HCT116 (cell line): Measurements from ENCODE around the gene ABHD14A.

Experiments used
- CTCF ChIP-seq, 3 experiments: fragments of 200-600 bp in 1 of 3; sonication (generic) in 1 of 3; IDR thresholded peaks in 2 of 3; conservative IDR thresholded peaks in 1 of 3; 2 replicates each; pipeline ENCODE4 v1.5.1; 2012 to 2017; ENCODE audit warnings: low read depth in 2 of 3, low read length in 2 of 3, antibody characterized with exemption in 1 of 3, borderline replicate concordance in 1 of 3, control low read depth in 1 of 3, mild to moderate bottlenecking in 1 of 3, mixed read lengths in 1 of 3, mixed run types in 1 of 3, moderate library complexity in 1 of 3; ENCODE audit not compliant: insufficient read depth in 1 of 3
- EGR1 ChIP-seq: IDR thresholded peaks from 2 replicates; pipeline ENCODE4 v1.6.1; 2012; ENCODE audit warnings: low read depth
- EZH2 ChIP-seq: fragments of 200-600 bp; sonication (generic); IDR thresholded peaks from 2 replicates; pipeline ENCODE4 v1.6.1; 2017; ENCODE audit warnings: antibody characterized with exemption, mixed run types
- MAX ChIP-seq: IDR thresholded peaks from 2 replicates; pipeline ENCODE4 v1.6.1; 2012
- POLR2A ChIP-seq: IDR thresholded peaks from 2 replicates; pipeline ENCODE4 v1.7.0; 2011; ENCODE audit warnings: borderline replicate concordance; ENCODE audit not compliant: insufficient read depth, insufficient read length; ENCODE audit errors: extremely low read depth
- REST ChIP-seq: IDR thresholded peaks from 2 replicates; pipeline ENCODE4 v1.6.1; 2012; ENCODE audit warnings: low read depth
- SP1 ChIP-seq: IDR thresholded peaks from 2 replicates; pipeline ENCODE4 v1.6.1; 2012; ENCODE audit warnings: low read depth

- TF ChIP-seq CTCF (IDR thresholded peaks at IDR 0.05 in 2 of 3, conservative IDR thresholded peaks at IDR 0.05 in 1 of 3; ENCODE audit: borderline replicate concordance in 1 of 3, insufficient read depth in 1 of 3, low read depth in 2 of 3, low read length in 2 of 3) (no peak), POLR2A (no peak), EZH2 (no peak), MAX (no peak), EGR1 (no peak), SP1 (no peak), REST (no peak)
Measured at GRCh38 chr3:51960386-51960785, 14.5 kb upstream of the ABHD14A start.
